ENCODE results near the gene CDKAL1.

DNA sequence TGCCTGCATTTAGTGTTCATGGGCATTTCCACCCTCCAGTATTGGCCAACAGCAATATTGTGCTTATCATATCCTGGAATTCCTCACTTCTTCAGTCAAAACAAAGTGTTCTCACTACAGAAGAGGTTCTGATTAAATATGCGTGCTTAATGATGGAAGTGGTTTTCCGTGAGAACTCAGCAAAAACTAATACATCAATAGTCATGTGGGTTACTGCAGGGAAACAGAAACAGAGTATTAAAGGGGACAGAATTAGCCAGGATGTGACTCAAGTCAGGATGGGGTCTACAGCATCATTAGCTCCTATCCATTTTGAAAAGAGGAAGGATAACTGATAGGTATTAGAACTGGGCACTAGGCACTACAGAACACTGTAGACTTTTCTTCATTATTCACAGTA lies 384.6 kb downstream of the CDKAL1 start:
- TF ChIP-seq TARDBP (IDR thresholded peaks at IDR 0.05) = no peak
- TF ChIP-seq SUZ12 (IDR thresholded peaks at IDR 0.05) = no peak
- no peak for TF ChIP-seq BHLHE40 (IDR thresholded peaks at IDR 0.05; ENCODE audit: borderline replicate concordance)
- no peak for TF ChIP-seq CTBP1 (IDR thresholded peaks at IDR 0.05; ENCODE audit: borderline replicate concordance)
- TF ChIP-seq NFRKB (IDR thresholded peaks at IDR 0.05) = no peak
- no peak for TF ChIP-seq LEF1 (IDR thresholded peaks at IDR 0.05; ENCODE audit: borderline replicate concordance)
- no peak for TF ChIP-seq SP1 (IDR thresholded peaks at IDR 0.05)
- TF ChIP-seq, protein P1, sequence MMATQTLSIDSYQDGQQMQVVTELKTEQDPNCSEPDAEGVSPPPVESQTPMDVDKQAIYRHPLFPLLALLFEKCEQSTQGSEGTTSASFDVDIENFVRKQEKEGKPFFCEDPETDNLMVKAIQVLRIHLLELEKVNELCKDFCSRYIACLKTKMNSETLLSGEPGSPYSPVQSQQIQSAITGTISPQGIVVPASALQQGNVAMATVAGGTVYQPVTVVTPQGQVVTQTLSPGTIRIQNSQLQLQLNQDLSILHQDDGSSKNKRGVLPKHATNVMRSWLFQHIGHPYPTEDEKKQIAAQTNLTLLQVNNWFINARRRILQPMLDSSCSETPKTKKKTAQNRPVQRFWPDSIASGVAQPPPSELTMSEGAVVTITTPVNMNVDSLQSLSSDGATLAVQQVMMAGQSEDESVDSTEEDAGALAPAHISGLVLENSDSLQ (IDR thresholded peaks at IDR 0.05) = no peak
- TF ChIP-seq HDGF (IDR thresholded peaks at IDR 0.05; ENCODE audit: borderline replicate concordance) = no peak
- no peak for TF ChIP-seq ELF4 (IDR thresholded peaks at IDR 0.05)
- no peak for TF ChIP-seq L3MBTL2 (conservative IDR thresholded peaks at IDR 0.05)
